Retinal pigment epithelial cell (primary cell): Measurements from ENCODE around the gene PPFIBP1.

ENCODE experiments used
- DNase-seq: peaks from one replicate; pipeline ENCODE4 v3.0.0-alpha.2; 2010; ENCODE audit warnings: low read depth
- H3K4me3 ChIP-seq: 2 replicates; pipeline ENCODE4 v1.5.1; 2011; ENCODE audit warnings: mild to moderate bottlenecking, low read length, control low read depth, moderate library complexity
- TF ChIP-seq, protein P1 (sequence below): conservative IDR thresholded peaks from 2 replicates; pipeline ENCODE4 v1.5.1; 2011; ENCODE audit warnings: low read depth, low read length, control low read depth, inconsistent platforms

The PPFIBP1 gene

DNA sequence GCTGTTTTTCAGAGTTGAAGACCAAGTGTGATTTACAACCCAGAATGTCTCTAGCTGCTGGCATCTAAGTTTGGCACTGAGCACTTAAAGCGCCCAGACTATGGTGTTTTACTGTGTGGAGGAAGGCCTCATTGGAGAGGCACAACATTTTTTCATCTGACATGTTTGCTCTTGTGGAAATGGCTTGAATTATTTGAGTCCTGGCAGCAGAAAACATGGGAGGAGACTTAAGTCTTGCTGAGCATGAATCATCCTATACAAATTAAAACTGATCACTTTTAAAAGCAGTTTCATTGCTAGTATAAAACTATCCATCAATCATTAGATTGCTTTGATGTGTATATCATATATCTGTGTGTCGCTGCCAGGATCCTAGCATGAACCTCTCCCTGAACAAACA lies 86.4 kb downstream of the PPFIBP1 start:
- TF ChIP-seq, protein P1, sequence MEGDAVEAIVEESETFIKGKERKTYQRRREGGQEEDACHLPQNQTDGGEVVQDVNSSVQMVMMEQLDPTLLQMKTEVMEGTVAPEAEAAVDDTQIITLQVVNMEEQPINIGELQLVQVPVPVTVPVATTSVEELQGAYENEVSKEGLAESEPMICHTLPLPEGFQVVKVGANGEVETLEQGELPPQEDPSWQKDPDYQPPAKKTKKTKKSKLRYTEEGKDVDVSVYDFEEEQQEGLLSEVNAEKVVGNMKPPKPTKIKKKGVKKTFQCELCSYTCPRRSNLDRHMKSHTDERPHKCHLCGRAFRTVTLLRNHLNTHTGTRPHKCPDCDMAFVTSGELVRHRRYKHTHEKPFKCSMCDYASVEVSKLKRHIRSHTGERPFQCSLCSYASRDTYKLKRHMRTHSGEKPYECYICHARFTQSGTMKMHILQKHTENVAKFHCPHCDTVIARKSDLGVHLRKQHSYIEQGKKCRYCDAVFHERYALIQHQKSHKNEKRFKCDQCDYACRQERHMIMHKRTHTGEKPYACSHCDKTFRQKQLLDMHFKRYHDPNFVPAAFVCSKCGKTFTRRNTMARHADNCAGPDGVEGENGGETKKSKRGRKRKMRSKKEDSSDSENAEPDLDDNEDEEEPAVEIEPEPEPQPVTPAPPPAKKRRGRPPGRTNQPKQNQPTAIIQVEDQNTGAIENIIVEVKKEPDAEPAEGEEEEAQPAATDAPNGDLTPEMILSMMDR, result no peak
- no peak overlapping the region for H3K4me3 ChIP-seq
- no peak for DNase-seq

DNA sequence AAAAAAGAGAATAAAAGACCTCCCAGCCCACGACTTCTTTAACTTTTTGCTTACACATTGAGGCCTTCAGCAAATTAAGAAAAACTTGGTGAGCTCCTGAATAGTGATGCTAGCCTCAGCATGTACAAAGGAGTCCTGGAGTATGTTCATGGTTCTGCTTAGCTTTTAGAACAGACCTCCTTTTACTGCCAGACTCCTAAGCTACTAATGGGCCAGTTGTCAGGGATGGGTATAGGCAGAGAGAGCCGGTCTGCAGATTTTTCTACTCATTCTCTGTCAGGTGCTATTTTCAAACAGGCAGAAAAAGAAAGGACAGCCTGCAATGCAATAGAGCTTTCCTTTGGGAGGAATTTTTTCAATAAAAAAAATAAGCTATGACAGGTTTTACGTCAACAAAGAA lies 90.4 kb downstream of the PPFIBP1 start:
- no peak overlapping the region for H3K4me3 ChIP-seq
- DNase-seq, result no peak
- TF ChIP-seq, protein P1, result no peak

DNA sequence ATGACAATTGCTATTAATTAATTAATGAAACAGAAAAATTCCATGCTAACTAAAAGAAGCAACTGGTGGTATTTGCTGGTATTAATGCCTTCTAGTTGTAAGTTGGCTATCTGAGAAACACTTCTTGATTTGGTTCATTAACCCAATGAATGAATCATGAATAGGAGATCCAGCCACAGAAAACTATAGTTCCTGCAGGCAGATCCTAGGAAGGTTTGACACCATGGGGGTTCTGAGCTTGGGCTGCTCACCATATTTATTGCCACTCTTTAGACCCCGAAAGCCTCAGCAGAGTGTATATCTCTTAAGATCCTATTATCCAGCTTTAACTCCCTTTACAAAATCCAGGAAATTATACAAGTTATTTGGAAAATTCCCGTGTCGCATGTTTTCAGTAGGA lies 90.9 kb downstream of the PPFIBP1 start:
- no peak overlapping the region for H3K4me3 ChIP-seq
- TF ChIP-seq, protein P1, result no peak
- DNase-seq, result no peak

DNA sequence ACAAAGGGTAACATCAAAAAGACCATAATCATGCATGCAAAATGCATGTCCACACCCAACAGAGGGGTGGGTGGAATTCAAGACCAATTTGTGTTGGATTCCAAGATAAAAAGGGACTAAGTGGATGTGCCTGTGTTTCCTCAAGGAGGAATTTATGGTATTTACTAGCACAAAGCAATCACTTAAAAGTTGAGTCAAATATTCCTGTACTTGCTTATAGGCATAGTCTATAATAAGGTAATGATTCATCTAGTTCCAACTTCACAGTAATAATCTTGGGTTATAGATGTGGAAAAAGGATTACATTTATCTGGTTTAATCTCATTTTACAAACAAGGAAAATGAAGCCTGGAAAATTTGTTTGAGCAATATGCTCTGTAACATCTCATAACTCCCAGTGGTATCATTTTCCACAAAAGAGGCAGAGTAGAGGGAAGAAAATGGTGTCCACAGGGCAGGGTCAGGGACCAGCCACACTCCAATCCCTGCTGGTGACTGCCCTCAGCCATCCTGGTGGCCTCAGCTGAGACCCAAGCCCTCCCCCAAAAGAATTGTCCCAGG lies 91.4 kb downstream of the PPFIBP1 start:
- peak; percentile 68 for DNase-seq
- no peak overlapping the region for H3K4me3 ChIP-seq
- TF ChIP-seq, protein P1, result no peak

DNA sequence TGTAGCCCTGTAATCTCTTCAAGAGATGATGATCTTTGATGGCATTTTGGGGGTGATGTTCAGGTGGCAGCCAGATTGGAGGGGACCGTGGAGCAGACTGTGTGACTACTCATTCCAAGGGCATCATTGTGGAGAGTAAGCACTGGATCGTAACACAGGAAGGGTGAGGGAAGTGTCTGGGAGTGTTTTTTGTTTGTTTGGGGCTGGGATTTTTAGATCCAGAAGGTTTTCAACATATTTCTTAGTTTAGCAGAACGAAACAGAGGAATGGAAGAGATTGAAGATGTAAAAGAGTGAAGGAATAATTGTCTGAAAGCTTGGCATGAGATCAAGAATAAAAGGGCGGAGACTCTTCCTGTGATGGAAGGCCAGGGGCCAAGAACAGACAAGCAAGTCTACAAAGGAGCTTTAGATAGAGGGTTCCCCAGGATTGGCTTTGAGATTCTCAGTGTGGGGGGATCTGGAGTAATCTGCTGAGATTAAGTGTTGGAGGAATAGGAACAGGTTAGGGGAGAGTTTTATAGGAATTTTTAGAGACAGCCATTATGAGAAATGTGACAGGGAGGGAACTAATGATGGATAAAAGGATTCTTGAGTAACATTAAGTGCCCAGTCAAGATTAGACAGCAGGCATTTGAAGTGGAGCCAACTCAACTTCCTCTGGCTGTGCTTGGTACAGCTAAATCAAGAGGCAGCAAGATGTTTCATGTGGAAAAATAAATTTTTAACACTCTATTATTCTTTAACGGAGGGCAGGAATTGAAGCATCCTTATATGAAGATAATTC lies 92.5 kb downstream of the PPFIBP1 start:
- TF ChIP-seq, protein P1, result no peak
- peak; percentile 47 for DNase-seq
- H3K4me3 ChIP-seq, result no peak overlapping the region

DNA sequence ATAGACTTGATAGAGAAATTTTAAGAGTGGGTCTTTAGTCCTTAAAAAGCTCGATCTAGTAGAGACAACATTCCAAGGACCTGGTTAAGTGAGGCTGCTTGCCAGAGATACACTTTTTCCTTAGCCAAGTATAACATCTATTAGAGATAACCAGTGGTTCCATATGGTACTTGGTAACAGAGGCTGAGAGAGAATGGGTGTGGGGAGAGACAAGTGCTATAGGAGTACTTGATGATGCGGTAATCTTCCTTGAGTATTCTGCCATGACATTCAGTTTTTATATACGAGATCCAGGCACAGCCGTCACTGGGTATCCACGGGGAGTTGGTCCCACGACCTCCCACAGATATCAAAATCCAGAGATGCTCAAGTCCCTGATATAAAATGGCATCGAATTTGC lies 94.8 kb downstream of the PPFIBP1 start:
- no peak for DNase-seq
- TF ChIP-seq, protein P1, result no peak
- no peak overlapping the region for H3K4me3 ChIP-seq

DNA sequence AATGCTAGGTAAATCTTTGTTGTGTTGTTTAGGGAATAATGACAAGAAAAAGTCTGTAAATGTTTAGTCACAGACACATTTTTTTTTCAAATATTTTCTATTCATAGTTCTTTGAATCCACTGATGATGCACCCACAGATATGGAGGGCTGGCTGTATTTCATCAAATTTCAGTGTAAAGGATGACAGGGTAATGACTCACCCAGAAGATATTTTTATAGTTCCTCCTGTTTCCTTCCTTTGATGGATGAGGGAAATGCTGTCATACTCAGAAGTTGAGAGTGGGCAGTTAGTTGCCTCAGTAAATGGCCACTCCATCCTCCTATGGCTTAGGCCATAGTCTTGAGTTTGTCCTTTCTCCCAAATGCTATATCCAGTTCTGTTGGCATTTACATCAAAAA lies 95.3 kb downstream of the PPFIBP1 start:
- DNase-seq, result no peak
- no peak overlapping the region for H3K4me3 ChIP-seq
- TF ChIP-seq, protein P1, result no peak
